RCC 7860 (cell line): Measurements from ENCODE around the gene RPL19.

Experiments used
- DNase-seq: peaks from one replicate; pipeline ENCODE4 v3.0.0-alpha.2; 2015; ENCODE audit warnings: low spot score
- FAIRE-seq: peaks from 2 replicates; lab custom pipeline; 2012; peaks lifted over from hg19 to GRCh38; lab: Jason Lieb, UNC

The RPL19 gene

DNA sequence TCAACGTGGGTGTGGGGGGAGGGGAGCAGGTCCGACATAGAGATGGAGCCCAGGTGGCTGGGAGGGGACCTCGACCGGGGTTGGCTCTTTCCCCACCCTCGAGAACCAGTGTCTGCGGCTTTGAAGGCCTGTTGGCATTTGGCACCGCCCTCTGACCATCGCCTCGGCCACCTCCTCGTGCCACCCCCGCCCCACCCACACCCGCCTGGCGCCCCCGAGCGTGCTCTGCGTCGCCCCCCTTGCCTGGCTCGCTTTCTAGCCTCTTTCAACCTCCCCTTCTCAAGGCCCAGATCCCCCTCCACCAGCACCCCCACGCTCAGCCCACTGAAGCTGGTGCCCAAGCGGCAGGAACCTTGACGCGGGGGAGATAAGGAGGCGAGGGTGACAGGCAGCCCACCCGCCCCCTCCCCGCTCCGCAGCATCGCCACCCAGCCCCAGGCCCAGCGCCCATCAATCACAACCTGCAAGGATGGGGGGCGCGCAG, 3.2 kb upstream of the RPL19 start:
- no peak for FAIRE-seq
- peak; percentile 36 for DNase-seq

DNA sequence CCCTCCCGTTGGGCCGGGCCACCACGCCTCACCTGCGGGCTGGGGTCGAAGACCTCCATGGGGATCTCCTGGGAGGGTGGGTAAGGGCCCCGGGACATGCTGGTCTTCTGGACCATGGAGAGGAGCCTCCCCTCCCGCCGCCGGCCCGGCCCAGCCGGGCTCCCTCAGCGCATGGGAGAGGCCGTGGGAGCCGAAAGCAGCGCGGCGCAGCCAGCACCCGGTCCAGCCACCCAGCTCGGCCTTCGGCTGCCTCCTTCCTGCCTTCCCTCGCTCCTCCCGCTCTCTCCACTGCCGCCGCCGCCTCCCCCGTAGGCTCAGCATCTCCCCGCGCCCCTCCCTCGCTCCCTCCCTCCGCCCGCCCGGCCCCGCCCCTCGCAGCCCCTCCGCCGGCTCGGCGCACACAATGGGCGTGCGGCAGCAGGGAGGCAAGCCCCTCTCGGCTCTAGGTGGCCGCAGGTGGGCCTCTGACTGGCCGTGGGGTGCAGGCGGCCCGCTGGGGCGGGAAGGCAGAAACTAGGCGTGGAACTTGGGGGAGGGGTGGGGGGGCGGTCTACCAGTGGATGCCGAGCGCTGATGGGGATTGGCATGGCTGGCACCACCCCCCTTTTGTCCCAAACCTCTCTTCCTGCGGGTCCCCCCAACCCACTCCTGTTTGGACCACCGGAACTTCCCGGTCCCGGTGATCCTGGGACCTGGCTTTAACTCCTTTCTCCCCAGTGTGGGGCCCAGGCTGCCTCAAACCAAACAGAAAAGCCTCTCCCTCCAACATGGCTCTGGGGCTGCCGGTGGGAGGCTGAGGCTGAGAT, 2.5 kb upstream of the RPL19 start, which contains the start of gene CACNB1:
CACNB1 (minus strand) TSS at position 290 of the 806 bp plus-strand sequence; CDS start at position 116, 174 bp downstream.
- peak; percentile 52 for DNase-seq
- FAIRE-seq: no peak

DNA sequence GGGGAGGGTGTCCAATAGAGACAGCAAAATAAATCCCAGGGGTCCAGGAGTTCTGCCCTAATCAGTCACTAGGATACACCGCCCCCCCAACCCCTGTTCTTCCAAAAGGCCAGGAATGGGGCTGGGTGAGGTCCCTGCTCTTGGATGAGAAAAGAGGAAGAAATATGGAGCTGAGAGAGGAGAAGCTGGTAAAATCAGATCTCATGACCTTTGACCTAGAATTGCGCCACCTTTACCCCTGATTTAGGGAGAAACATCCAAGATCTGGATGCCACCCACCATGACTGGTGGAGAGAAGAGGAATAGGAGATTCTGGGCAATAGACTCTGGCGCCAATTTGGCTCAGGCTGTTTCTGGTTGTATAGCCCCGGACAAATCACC, 1.9 kb upstream of the RPL19 start:
- FAIRE-seq (no peak), DNase-seq (no peak)

DNA sequence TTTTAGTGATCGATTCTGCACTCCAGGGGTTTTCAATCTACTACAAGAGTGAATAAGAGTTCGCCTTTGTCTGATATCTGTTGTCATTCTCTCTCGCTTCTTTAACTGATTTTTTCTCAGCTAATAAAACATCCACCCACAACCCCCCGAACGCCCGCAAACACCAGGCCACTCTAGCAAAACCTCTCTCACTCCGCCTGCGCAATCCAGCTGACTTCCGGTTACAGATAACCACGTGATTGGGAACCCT, 338 bp upstream of the RPL19 start:
- DNase-seq (peak; percentile 89), FAIRE-seq (peak; percentile 76)

DNA sequence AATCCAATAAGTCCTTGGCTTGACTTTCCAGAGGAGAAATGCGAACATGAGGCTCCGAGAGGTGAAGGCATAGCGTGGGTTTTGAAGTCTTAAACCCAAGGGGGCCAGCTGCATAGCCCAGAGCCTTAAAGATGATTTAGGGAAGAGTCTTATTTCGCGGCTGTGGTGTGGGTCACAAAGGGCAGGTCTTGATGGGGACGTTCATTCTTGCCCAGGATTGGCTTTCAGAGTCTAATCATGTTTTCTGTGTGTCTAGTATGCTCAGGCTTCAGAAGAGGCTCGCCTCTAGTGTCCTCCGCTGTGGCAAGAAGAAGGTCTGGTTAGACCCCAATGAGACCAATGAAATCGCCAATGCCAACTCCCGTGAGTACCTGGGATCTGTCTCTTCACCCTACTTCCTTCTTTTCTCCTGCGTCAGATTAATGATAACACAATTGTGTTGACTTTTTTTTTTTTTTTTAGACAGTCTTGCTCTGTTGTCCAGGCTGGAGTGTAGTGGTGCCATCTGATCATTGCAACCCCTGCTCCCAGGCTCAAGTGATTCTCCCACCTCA, 951 bp downstream of the RPL19 start:
- DNase-seq (no peak), FAIRE-seq (no peak)

DNA sequence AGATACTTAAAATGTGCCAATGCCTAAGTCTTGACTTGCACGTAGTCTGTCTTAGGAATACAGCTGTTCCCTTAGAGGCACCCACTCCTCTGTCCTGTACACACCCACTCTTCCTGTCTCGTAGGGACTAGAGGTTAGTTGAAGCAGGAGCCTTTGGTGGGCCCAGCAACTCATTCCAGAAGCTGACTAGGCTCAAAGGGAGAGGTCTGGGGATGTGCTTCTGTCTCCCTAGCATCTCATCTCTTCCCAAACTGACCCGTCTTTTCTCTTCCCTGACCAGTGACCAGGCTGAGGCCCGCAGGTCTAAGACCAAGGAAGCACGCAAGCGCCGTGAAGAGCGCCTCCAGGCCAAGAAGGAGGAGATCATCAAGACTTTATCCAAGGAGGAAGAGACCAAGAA, 4.2 kb downstream of the RPL19 start:
- FAIRE-seq: no peak
- DNase-seq: no peak

DNA sequence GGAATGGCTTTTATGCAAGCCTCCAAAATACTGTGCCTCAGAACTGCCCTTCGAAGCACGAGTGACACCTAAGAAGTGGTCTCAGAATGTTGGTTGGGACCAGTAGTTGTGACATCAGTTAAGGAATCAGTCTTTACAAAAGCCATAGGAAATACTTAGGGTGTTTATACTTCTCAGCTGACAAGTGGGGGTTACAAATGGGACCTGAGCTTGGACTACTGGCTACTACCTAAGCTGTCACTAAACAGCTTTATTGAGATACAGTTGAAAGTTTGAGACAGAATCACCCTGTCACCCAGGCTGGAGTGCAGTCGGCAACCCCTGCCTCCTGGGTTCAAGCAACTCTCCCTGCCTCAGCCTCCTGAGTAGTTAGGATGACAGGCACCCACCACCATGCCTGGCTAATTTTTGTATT, 5.0 kb downstream of the RPL19 start:
- DNase-seq: no peak
- no peak for FAIRE-seq

DNA sequence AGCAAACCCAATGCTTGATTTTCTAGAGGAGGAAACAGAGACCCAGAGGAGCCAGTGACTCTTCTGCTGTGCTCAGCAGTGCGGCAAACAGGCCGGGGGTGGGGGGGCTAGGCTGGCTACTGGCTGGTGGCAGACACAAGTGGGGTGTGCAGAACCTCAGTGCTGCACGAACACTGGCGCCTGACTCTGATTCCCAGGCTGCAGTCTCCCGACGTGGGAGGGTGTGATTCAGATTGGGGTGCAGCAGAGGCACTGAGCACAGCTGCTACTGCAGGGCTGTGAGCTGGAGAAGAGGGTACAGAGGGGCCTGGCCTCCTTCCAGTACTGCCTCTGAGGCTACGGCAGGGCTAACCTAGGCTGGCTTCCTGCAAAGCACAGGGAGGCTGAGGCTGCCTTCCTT, 8.1 kb downstream of the RPL19 start:
- DNase-seq (no peak), FAIRE-seq (no peak)

DNA sequence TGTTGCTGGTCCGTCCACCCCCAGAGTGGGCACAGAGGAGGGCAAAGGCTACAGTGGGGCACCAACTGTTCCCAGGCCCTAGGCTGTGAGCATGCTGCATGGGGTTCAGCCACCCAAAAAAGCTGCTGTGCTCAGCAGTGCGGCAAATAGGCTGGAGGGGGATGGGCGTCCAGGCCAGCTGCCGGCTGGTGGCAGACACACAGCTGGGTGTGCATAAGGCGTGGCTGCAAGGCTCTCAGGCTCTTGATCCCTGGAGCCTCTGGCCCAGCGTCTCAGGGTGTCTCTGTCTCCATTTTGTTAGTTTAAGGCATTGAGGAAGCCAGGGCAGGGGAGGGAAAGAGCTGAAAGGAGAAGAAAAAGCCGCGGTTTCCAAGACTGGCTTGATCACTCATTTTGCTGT, 8.8 kb downstream of the RPL19 start:
- FAIRE-seq (no peak), DNase-seq (no peak)

DNA sequence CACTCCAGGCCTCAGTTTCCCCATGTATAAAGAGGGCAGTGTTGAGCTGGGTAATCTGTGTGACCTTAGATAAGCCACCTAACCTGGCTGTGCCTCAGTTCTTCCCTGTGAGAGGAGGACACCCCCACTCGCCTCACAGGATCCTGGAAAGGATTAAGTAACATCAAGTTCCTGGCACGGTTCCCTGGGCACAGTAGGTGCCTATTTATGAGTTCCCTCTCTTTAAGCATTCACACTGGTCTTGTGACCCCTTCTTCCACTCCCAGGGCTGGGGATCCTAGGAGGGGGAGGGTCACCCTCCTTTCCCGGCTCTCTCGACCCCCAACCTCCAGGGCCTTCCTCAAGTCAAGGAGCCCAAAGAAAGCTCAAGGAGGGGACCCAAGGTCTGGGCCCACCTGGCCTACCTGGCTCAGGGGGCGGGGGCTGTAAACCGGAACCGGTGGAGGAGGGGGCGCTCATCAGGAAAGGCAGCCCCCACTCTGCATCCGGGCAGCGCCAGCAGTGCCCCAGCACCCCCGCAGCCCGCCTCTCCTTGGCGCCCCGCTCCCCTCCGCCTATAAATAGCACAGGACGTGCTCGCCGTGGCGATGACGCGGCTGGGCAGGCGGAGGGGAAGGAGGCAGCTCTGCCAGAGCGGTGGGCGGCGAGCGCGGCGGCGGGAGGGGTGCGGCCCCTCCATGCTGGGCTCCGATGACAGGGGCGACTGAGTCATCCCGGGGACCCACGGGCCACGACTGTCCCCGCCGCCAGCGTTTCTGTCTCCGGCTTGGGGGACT, 9.4 kb downstream of the RPL19 start:
- DNase-seq: no peak

DNA sequence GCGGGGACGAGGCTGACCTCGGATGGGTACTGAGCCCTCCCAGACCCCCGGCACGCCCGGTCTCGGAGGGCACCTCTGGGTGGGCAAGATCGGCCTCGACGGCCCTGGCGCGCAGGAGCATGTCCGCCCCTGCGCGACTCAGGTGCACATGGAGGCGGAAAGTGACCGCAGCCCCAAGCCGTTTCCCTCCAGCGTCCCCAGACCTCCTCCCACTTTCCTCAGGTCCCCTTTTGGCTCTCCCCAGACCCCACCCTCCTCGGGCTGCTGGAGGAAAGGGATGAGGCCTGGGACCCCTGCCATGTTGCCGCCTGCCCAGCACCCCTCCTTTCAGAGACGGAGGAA, 10.0 kb downstream of the RPL19 start:
- no peak for DNase-seq
- FAIRE-seq: no peak

More for the DNA sequence above, 9.4 kb downstream of the RPL19 start:
- FAIRE-seq: no peak

DNA sequence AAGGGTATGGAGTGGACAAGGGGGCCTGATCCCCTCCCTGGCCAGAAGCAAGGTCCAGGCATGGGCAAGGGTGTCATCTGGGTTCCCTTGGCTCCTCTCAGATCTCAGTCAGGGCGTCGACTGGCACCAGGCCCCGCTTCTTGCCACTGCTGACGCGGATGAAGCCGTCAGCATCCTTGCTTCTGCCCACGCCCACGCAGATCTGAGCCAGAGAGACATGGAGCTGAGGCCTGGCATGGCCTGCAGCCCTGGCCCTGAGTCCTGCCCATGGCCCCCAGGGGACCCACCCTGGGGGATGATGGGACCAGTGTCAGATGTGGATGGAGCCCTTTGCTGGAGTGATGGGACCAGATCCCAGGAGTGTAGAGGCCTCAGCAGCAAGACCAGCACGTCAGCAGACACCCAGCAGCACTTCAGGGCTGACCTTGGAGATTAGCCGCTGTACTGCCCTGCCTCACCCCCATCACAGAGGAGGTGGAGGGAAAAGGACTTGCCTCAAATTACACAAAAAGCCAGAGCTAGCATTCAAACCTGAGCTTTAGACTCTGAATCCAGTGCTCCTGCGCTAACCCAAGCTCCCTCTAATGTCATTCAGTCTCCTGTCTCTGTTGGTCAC, 12.2 kb downstream of the RPL19 start:
- no peak for FAIRE-seq
- no peak for DNase-seq

DNA sequence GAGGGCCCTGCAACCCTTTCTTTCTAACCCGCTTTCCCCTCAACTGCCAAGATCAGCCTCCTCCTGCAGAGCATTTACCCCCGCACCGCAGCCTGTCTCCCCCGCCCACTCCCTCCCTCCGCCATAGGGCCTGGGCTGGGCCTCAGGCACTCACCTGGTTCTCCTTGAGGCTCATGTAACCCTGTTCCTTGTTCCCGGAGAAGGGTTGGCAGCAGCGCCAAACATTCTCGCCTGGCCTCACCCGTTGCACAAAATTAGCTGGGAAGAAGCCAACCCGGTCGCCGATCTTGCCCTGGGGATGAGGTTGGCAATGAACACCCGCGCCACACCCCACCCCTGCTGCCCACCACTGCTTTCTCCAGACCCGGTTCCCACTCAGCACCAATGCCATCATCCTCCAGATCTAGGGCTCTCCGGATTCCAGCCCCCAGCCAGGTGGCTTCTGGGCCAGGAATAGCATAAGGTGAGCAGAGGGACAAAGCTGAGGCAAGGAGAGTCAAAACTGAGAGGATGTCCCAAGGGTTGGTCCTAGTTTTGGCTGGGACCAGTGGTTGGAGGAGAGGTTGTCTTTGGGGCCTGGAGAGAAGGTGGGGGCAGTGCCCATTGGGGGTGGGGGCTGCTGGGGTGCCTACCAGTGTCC, 12.9 kb downstream of the RPL19 start:
- FAIRE-seq: no peak
- no peak for DNase-seq

DNA sequence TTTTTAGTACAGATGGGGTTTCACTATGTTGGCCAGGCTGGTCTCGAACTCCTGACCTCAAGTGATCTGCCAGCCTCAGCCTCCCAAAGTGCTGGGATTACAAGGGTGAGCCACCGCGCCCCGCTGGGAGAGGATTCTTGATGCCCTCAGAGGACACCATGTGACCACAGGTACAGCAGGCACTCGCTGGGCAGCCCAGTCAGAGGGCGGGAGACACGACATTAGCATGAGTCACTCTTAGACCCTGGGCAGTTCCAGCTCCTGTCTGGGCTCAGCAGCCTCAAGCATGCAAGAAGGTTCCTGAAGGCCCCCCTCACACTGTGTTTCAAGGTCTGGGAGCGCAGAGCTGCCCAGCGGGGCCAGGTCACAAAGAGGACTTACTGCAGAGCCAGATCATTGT, 13.8 kb downstream of the RPL19 start:
- DNase-seq (peak; percentile 89), FAIRE-seq (peak; percentile 63)

DNA sequence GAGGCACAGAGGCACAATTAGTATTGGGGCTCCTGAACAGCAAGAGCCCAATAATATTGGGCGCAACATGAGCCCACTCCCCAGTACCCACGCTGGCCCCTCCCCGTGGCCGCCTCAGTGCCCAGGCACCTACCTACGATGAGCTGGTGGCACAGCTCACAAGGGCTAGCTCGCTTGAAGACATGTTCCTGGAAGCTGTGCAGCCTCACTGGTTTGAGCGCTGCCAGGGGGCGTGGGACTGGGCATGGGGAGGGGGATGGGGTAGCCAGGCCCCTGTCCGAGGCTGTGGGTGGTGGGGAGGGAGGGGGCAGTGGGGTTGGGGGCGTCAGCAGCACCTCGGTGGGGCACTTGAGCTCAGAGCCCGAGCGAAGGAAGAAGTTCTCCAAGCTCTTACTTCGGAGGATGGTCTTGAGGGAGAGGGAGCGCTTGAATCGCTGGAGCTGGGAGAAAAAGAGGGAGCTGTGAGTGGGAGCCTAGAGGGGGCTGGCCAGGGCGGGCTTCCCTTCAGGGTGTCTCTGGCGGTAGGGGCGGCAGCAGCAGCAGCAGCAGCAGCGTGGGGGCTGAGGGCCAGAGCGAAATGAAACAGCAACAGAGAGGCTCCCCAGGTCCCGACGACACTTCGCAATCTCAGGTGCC, 17.8 kb downstream of the RPL19 start:
- DNase-seq (no peak), FAIRE-seq (no peak)

DNA sequence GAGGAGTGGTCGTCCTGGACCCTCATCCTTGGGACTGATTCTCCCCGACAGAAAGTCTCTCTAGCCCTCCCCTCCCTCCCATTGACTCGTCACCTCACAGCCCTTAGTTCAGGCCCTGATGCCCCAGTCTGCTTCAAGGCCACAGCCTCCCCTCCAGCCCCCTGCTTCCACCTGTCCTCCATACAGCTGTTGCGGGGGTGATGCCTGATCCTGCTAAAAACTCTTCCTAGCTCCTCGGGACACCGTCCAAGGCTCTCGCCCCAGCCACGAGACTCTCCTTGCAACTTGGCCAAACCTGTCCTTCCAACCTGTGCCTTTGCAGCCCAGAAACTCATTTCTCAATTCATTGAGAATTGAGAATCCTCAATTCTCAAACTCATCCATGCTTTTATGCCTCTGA, 18.8 kb downstream of the RPL19 start:
- DNase-seq (no peak), FAIRE-seq (no peak)

DNA sequence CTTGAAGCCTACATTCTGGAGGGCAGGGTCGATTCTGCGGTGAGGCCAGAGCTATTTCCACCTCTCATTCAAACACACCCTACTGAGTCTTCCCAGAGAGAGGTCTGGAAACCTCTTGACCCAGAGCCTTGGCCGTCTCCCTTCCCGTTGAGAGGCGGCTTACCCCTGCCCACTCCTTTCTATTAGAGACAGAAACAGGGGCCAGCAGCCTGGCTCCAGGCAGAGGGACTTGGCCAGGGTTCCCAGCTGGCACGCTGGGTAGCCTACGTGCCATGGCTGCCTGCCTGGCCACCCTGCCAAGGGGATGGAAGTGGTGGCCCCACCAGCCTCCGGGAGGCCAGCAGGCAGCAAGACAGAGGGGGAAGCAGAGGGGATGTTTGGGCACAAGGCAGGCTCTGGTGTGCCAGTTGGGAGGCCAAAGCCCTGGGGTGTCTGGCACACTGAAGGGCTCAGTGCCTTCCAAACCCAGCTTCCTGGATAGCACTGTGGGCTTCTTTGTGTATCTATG, 19.6 kb downstream of the RPL19 start:
- no peak for DNase-seq
- FAIRE-seq: no peak

DNA sequence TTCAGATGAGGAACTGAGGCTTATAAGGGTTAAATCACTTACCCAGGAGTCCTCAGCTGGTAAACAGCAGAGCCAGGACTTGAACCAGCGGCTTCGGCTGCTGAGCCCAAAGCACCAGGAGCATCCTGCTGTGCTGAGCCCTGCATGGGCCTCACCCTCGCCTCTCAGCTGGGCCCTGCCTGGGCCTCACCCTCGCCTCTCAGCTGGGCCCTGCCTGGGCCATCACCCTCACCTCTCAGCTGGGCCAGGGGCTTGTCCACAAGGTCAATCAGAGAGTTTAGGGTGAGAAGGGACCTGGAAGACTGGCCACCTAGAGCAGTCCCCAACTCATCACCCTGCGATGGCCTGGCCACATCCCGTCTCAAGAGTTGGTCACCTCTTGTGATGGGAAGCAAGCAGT, 21.5 kb downstream of the RPL19 start:
- FAIRE-seq (no peak), DNase-seq (no peak)

DNA sequence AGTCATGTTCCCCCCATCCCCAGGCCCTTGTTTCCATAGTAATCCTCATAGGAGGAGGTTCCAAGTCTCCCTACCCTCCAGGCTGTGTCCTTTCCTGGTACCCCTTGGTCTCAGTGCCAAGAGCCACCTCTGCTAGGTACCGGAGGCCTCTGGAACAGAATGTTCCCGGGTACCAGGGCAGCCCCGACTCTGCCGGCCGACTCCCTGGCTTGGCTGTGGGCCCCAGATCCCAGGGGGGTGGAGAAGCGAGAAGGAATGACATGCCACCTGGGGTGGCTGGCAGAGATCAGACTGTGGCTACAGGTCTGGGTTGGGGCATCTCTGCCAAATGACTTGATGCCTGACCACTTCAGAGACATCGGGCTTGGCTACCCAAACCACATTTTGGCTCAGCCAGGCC, 22.1 kb downstream of the RPL19 start:
- no peak for FAIRE-seq
- no peak for DNase-seq
